B cell (primary cell): ENCODE data around the gene WNT1. TPM values are rescaled to one million over a fixed set of nuclear protein-coding genes. Genes with fewer than 3 reads are reported as not detected.

Experiments used
- ATAC-seq: fragments of 200-7000 bp; cut with Tn5 transposase; one replicate; pipeline ENCODE4 v1.10.0; 2021; ENCODE audit warnings: low read depth, mild to moderate bottlenecking, moderate number of reproducible peaks, moderate library complexity
- CTCF ChIA-PET: fragments of 350-600 bp; sonication (Branson Sonifier 250); formaldehyde crosslinking; loops from one replicate; lab custom pipeline; 2021; ENCODE audit warnings: antibody characterized with exemption, inconsistent platforms; lab: Charles Lee
- POLR2A ChIA-PET: fragments of 350-600 bp; sonication (Branson Sonifier 250); formaldehyde crosslinking; loops from one replicate; lab custom pipeline; 2021; ENCODE audit warnings: antibody characterized with exemption; lab: Charles Lee
- DNase-seq: peaks from one replicate; pipeline ENCODE4 v3.0.0; 2013
- H2AFZ ChIP-seq: 2 replicates; pipeline ENCODE4 v1.6.1; 2012; ENCODE audit warnings: mild to moderate bottlenecking, low read depth, low read length; ENCODE audit not compliant: insufficient read depth, poor library complexity, severe bottlenecking
- H3K27ac ChIP-seq, 2 donors: 1 replicate in 1 of 2; 2 replicates in 1 of 2; pipeline ENCODE4 v1.5.1; 2012 to 2013; ENCODE audit warnings: low read length in 2 of 2, mild to moderate bottlenecking in 2 of 2, moderate library complexity in 1 of 2
- H3K27me3 ChIP-seq, 4 experiments: fragments of 200-600 bp in 1 of 4; sonication (generic) in 1 of 4; replicated peaks in 1 of 4; 1 replicate in 2 of 4; 2 replicates in 2 of 4; pipeline versions ENCODE4 v1.6.1 to v1.7.0; 2013 to 2016; ENCODE audit warnings: low read length in 3 of 4, mild to moderate bottlenecking in 2 of 4, mixed read lengths in 1 of 4, moderate library complexity in 1 of 4; ENCODE audit not compliant: insufficient read depth in 4 of 4, control insufficient read depth in 3 of 4; ENCODE audit errors: control extremely low read depth in 1 of 4
- H3K36me3 ChIP-seq, 2 experiments: replicated peaks in 1 of 2; 1 replicate in 1 of 2; 2 replicates in 1 of 2; pipeline versions ENCODE4 v1.6.1 to v1.7.1; 2013; ENCODE audit warnings: low read length in 1 of 2; ENCODE audit not compliant: insufficient read depth in 2 of 2, control insufficient read depth in 1 of 2; ENCODE audit errors: control extremely low read depth in 1 of 2, extremely low read depth in 1 of 2
- H3K4me1 ChIP-seq, 2 donors: fragments of 200-600 bp in 1 of 2; sonication (generic) in 1 of 2; 1 replicate in 1 of 2; 2 replicates in 1 of 2; pipeline versions ENCODE4 v1.5.1 to v1.6.1; 2013 to 2017; ENCODE audit warnings: low read length in 2 of 2; ENCODE audit not compliant: control insufficient read depth in 2 of 2, insufficient read depth in 2 of 2
- H3K4me2 ChIP-seq: replicated peaks from 2 replicates; pipeline ENCODE3; 2012; ENCODE audit warnings: mild to moderate bottlenecking, low read depth, low read length; ENCODE audit not compliant: poor library complexity, severe bottlenecking
- H3K4me3 ChIP-seq, 5 experiments: fragments of 200-600 bp in 1 of 5; sonication (generic) in 1 of 5; 1 replicate in 3 of 5; 2 replicates in 2 of 5; pipeline versions ENCODE4 v1.5.1 to v1.7.0; 2011 to 2016; ENCODE audit warnings: low read length in 4 of 5, mild to moderate bottlenecking in 4 of 5, low read depth in 2 of 5, control low read depth in 1 of 5, moderate library complexity in 1 of 5; ENCODE audit not compliant: insufficient read depth in 1 of 5; ENCODE audit errors: control extremely low read depth in 1 of 5, extremely low read depth in 1 of 5
- H3K79me2 ChIP-seq: fragments of 200-600 bp; sonication (generic); one replicate; pipeline ENCODE4 v1.6.0; 2016; ENCODE audit warnings: low read length; ENCODE audit not compliant: control insufficient read depth, insufficient read depth
- H3K9ac ChIP-seq: fragments of 200-600 bp; sonication (generic); 2 replicates; pipeline ENCODE4 v1.6.1; 2017; ENCODE audit warnings: mild to moderate bottlenecking, low read length, moderate library complexity
- H3K9me3 ChIP-seq, 3 donors: one replicate each; pipeline versions ENCODE4 v1.6.1 to v1.7.1; 2013; ENCODE audit warnings: low read length in 2 of 3; ENCODE audit not compliant: control insufficient read depth in 2 of 3, insufficient read depth in 1 of 3; ENCODE audit errors: control extremely low read depth in 1 of 3
- H4K20me1 ChIP-seq: 2 replicates; pipeline ENCODE4 v1.6.0; 2012; ENCODE audit warnings: mild to moderate bottlenecking, low read length; ENCODE audit not compliant: insufficient read depth, control insufficient read depth, poor library complexity, severe bottlenecking
- H3K27ac Mint-ChIP-seq: one replicate; pipeline ENCODE4 v1.8.0; 2021; ENCODE audit warnings: mixed read lengths
- H3K27me3 Mint-ChIP-seq: one replicate; pipeline ENCODE4 v1.8.0; 2021; ENCODE audit warnings: mixed read lengths
- H3K4me1 Mint-ChIP-seq: one replicate; pipeline ENCODE4 v1.8.0; 2021; ENCODE audit warnings: mixed read lengths
- H3K4me3 Mint-ChIP-seq: one replicate; pipeline ENCODE4 v1.8.0; 2021; ENCODE audit warnings: mixed read lengths
- H3K9me3 Mint-ChIP-seq: one replicate; pipeline ENCODE4 v1.8.0; 2022; ENCODE audit warnings: mixed read lengths; ENCODE audit not compliant: insufficient read depth
- CTCF ChIP-seq: fragments of 200-600 bp; IDR thresholded peaks from one replicate; pipeline ENCODE4 v1.8.0; 2022; ENCODE audit warnings: antibody characterized with exemption, mild to moderate bottlenecking
- EZH2 ChIP-seq: IDR thresholded peaks from 2 replicates; pipeline ENCODE4 v1.6.1; 2012; ENCODE audit warnings: borderline replicate concordance, low read depth, mild to moderate bottlenecking, moderate library complexity, low read length; ENCODE audit not compliant: insufficient read depth, poor library complexity, severe bottlenecking
- WGBS: methylation state at CpG from one replicate; pipeline ENCODE4 v1.1.5; 2013; ENCODE audit warnings: missing lambda C conversion rate; ENCODE audit not compliant: insufficient coverage; 5-methylcytosine and 5-hydroxymethylcytosine counted together
- intact Hi-C: fragments of 100-400 bp; cut with micrococcal nuclease; formaldehyde crosslinking; loops from one replicate; pipeline ENCODE4 v1.10.0; 2022
- polyA plus RNA-seq: library from polyadenylated mRNA; depleted of rRNA; stranded (reverse); fragments of >200 nt; gene quantifications from 2 replicates; pipeline ENCODE4 v1.2.3, GENCODE V29; 2012
- total RNA-seq, 2 donors: library from RNA; stranded (reverse); fragments of 120-200 nt in 1 of 2; gene quantifications; 1 replicate in 1 of 2; 2 replicates in 1 of 2; pipeline versions ENCODE4 v1.2.3 to v1.2.4, GENCODE V29; 2013 to 2022

Gene WNT1
- total and polyA plus RNA-seq, 2 donors (not counting 1 experiment from before 2014, with no cell fraction given) = 0.55 TPM; not detected in 1

GRCh38 chr12:48999371-49000131 is 21.4 kb downstream of the WNT1 start, which contains the start of gene DDN:
Gene DDN (minus strand): TSS chr12:48999375. CDS start chr12:48999287, 88 bp downstream.
- H3K4me1 ChIP-seq = peaks cover 39 to 44% of the 10 kb centered on the region in 2 donors
- no peaks in the 10 kb centered on the region for H3K79me2 ChIP-seq
- Mint-ChIP-seq H3K27me3 (peaks cover 25% of the 10 kb centered on the region), H3K4me3 (peak within 1 kb of the TSS; percentile 89), H3K4me1 (peaks cover 44% of the 10 kb centered on the region), H3K9me3 (no peaks in the 10 kb centered on the region), H3K27ac (peak within 1 kb of the TSS; percentile 37)
- peaks cover 10% of the 10 kb centered on the region for H4K20me1 ChIP-seq
- intact Hi-C loops = loop anchor here (5.0 kb wide), 3 partner anchors 58 to 743 kb away; partner anchors contain the start of genes DDX23 and TMBIM6
- peaks cover 0 to 30% of the 10 kb centered on the region in 2 experiments for H3K36me3 ChIP-seq
- peak within 1 kb of the TSS; percentile 98 for H3K4me2 ChIP-seq
- CTCF ChIA-PET = interaction anchor here (1.6 to 6.7 kb wide), 2 partner anchors 15 to 44 kb away, joined by 4 to 61 read pairs; partner anchors contain the start of gene PRKAG1
- peak within 1 kb of the TSS; percentile 78 for H2AFZ ChIP-seq
- H3K27me3 ChIP-seq = peaks cover 0 to 60% (median 19%) of the 10 kb centered on the region in 4 experiments
- ATAC-seq (peak; percentile 22), DNase-seq (peak; percentile 72)
- H3K9ac ChIP-seq = peak within 1 kb of the TSS; percentile 72
- peaks cover 0 to 4% (median 0%) of the 10 kb centered on the region in 3 donors for H3K9me3 ChIP-seq
- WGBS = 4% methylated on average over 26 of the region's 30 CpGs
- no peak for TF ChIP-seq EZH2
- POLR2A ChIA-PET = interaction anchor here (0.6 to 1.9 kb wide), 5 partner anchors 17 to 345 kb away, joined by 3 to 9 read pairs (median 4); no protein-coding TSS in a partner anchor
- peak within 1 kb of the TSS in 4 of 5 experiments; percentile 27 to 71 (median 60) for H3K4me3 ChIP-seq
- H3K27ac ChIP-seq = no peak within 1 kb of the TSS

- H3K27ac ChIP-seq = no peak overlapping the region
- H3K36me3 ChIP-seq = peaks cover 0 to 38% of the 10 kb centered on the region in 2 experiments
- Mint-ChIP-seq H3K27ac (no peak overlapping the region), H3K27me3 (peaks cover 21% of the 10 kb centered on the region), H3K4me1 (peaks cover 39% of the 10 kb centered on the region), H3K4me3 (peak overlapping the region; percentile 89), H3K9me3 (no peaks in the 10 kb centered on the region)
- no peak overlapping the region for H3K4me3 ChIP-seq
- H3K4me2 ChIP-seq = no peak overlapping the region
- ATAC-seq (no peak), DNase-seq (no peak)
- no peak overlapping the region for H3K9ac ChIP-seq
- H3K9me3 ChIP-seq = peaks cover 0 to 4% (median 0%) of the 10 kb centered on the region in 3 donors
- TF ChIP-seq EZH2 (no peak), CTCF (no peak)
- peaks cover 0 to 52% (median 14%) of the 10 kb centered on the region in 4 experiments for H3K27me3 ChIP-seq
- peaks cover 33 to 40% of the 10 kb centered on the region in 2 donors for H3K4me1 ChIP-seq
- H3K79me2 ChIP-seq = no peaks in the 10 kb centered on the region
- no peak overlapping the region for H2AFZ ChIP-seq
- intact Hi-C loops = no loop called here
- H4K20me1 ChIP-seq = peaks cover 14% of the 10 kb centered on the region
- WGBS = no CpG with 5 or more reads among the region's 2 CpGs
- ChIA-PET POLR2A (interaction anchor here (0.6 to 1.9 kb wide), 3 partner anchors 16 to 110 kb away, joined by 3 to 6 read pairs (median 4); no protein-coding TSS in a partner anchor), CTCF (interaction anchor here (1.1 to 6.7 kb wide), 3 partner anchors 15 to 235 kb away, joined by 3 to 61 read pairs (median 3); partner anchors contain the start of gene PRKAG1)
Observed at GRCh38 chr12:49000346-49000745, 22.2 kb downstream of the WNT1 start.
